Measurements from ENCODE around the gene MCM3AP.
"Not testable (repeated sequence)": the region's sequence is repeated elsewhere in the genome, so short reads cannot be mapped to it uniquely, and the experiment has no call there.

DNA sequence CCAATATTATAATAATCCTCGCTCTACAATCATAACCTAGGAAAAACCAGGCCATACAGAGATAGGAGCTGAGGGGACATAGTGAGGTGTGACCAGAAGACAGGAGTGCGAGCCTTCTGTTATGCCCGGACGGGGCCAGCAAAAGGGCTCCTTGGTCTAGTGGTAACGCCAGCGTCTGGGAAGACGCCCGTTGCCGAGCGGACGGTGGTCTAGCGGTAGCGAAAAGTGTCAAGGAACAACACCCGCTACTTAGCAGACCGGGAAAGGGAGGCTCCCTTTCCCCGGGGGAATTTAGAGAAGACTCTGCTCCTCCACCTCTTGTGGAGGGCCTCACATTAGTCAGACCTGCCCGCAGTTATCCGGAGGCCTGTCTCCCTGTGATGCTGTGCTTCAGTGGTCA is 61.8 kb downstream of the MCM3AP start:
- TF ChIP-seq, protein P1, sequence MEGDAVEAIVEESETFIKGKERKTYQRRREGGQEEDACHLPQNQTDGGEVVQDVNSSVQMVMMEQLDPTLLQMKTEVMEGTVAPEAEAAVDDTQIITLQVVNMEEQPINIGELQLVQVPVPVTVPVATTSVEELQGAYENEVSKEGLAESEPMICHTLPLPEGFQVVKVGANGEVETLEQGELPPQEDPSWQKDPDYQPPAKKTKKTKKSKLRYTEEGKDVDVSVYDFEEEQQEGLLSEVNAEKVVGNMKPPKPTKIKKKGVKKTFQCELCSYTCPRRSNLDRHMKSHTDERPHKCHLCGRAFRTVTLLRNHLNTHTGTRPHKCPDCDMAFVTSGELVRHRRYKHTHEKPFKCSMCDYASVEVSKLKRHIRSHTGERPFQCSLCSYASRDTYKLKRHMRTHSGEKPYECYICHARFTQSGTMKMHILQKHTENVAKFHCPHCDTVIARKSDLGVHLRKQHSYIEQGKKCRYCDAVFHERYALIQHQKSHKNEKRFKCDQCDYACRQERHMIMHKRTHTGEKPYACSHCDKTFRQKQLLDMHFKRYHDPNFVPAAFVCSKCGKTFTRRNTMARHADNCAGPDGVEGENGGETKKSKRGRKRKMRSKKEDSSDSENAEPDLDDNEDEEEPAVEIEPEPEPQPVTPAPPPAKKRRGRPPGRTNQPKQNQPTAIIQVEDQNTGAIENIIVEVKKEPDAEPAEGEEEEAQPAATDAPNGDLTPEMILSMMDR (IDR thresholded peaks at IDR 0.05; ENCODE audit: poor library complexity): not testable (repeated sequence)
- TF ChIP-seq EZH2 (IDR thresholded peaks at IDR 0.05; ENCODE audit: borderline replicate concordance): not testable (repeated sequence)

Data from hepatocyte (in vitro differentiated cells).